ENCODE data around the gene FSIP2.

The FSIP2 gene

GRCh38 chr2:185802926-185803325, 64.3 kb downstream of the FSIP2 start:
- no peak for TF ChIP-seq CTCF (IDR thresholded peaks at IDR 0.05; ENCODE audit: control insufficient read depth, insufficient read depth, low read depth, low read length, missing control alignments)

GRCh38 chr2:185806783-185807182, 68.2 kb downstream of the FSIP2 start:
- no peak overlapping the region for H3K4me3 ChIP-seq (ENCODE audit: control insufficient read depth, low read depth, low read length)
- no peak for TF ChIP-seq CTCF (IDR thresholded peaks at IDR 0.05; ENCODE audit: control insufficient read depth, insufficient read depth, low read depth, low read length, missing control alignments)
- no peak for DNase-seq (ENCODE audit: low read depth)

More at GRCh38 chr2:185802926-185803325, 64.3 kb downstream of the FSIP2 start:
- DNase-seq (ENCODE audit: low read depth), result no peak
- H3K4me3 ChIP-seq (ENCODE audit: control insufficient read depth, low read depth, low read length), result no peak overlapping the region

GRCh38 chr2:185807351-185807750, 68.7 kb downstream of the FSIP2 start:
- no peak overlapping the region for H3K4me3 ChIP-seq (ENCODE audit: control insufficient read depth, low read depth, low read length)
- no peak for TF ChIP-seq CTCF (IDR thresholded peaks at IDR 0.05; ENCODE audit: control insufficient read depth, insufficient read depth, low read depth, low read length, missing control alignments)
- DNase-seq (ENCODE audit: low read depth), result no peak

DNA sequence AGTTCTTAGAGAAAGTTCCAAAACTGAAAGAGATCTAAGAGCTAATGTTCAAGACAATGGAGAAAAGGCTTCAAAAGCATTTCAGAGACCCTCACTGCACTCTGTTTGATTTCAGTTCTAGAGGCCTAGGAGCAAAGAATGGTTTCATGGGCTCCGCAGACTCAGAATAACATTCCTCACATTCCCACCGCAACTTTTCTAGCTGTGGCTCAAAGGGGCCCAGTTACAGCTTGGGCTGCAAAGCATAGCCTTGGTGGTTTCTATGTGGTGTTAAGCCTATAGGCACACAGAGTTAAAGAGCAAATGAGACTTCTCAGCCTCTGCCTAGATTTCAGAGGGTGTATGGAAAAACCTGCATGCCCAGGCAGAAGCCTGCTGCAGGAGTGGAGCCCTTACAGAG, 73.0 kb downstream of the FSIP2 start:
- no peak for DNase-seq (ENCODE audit: low read depth)
- TF ChIP-seq CTCF (IDR thresholded peaks at IDR 0.05; ENCODE audit: control insufficient read depth, insufficient read depth, low read depth, low read length, missing control alignments), result no peak
- H3K4me3 ChIP-seq (ENCODE audit: control insufficient read depth, low read depth, low read length), result no peak overlapping the region

GRCh38 chr2:185813707-185814106, 75.1 kb downstream of the FSIP2 start:
- H3K4me3 ChIP-seq (ENCODE audit: control insufficient read depth, low read depth, low read length), result no peak overlapping the region
- DNase-seq (ENCODE audit: low read depth), result no peak
- no peak for TF ChIP-seq CTCF (IDR thresholded peaks at IDR 0.05; ENCODE audit: control insufficient read depth, insufficient read depth, low read depth, low read length, missing control alignments)

GRCh38 chr2:185817991-185818390, 79.4 kb downstream of the FSIP2 start:
- no peak overlapping the region for H3K4me3 ChIP-seq (ENCODE audit: control insufficient read depth, low read depth, low read length)
- no peak for TF ChIP-seq CTCF (IDR thresholded peaks at IDR 0.05; ENCODE audit: control insufficient read depth, insufficient read depth, low read depth, low read length, missing control alignments)
- no peak for DNase-seq (ENCODE audit: low read depth)

GRCh38 chr2:185821467-185821866, 82.9 kb downstream of the FSIP2 start:
- TF ChIP-seq CTCF (IDR thresholded peaks at IDR 0.05; ENCODE audit: control insufficient read depth, insufficient read depth, low read depth, low read length, missing control alignments), result no peak
- DNase-seq (ENCODE audit: low read depth), result no peak
- no peak overlapping the region for H3K4me3 ChIP-seq (ENCODE audit: control insufficient read depth, low read depth, low read length)

Measured in AG09309 (cell line).